Left ventricle myocardium inferior (tissue), 1 donor: ENCODE measurements around the gene C10orf53. TPM values are rescaled to one million over a fixed set of nuclear protein-coding genes. Genes with fewer than 3 reads are reported as not detected.

Source experiments
- DNase-seq: peaks from one replicate; pipeline ENCODE4 v3.0.0-alpha.2; 2020
- H3K27ac ChIP-seq: fragments of 200-600 bp; replicated peaks from 2 replicates; pipeline ENCODE4 v1.8.0; 2021
- H3K27me3 ChIP-seq: fragments of 200-600 bp; 2 replicates; pipeline ENCODE4 v1.8.0; 2021; ENCODE audit warnings: low read depth
- H3K36me3 ChIP-seq: fragments of 200-600 bp; 2 replicates; pipeline ENCODE4 v1.8.0; 2021
- H3K4me1 ChIP-seq: fragments of 200-600 bp; 2 replicates; pipeline ENCODE4 v1.8.0; 2021
- H3K4me3 ChIP-seq: fragments of 200-600 bp; 2 replicates; pipeline ENCODE4 v1.8.0; 2021; ENCODE audit warnings: mild to moderate bottlenecking, moderate library complexity
- H3K9me3 ChIP-seq: fragments of 200-600 bp; replicated peaks from 2 replicates; pipeline ENCODE4 v1.8.0; 2021
- intact Hi-C: fragments of 100-400 bp; cut with micrococcal nuclease; formaldehyde crosslinking; loops from one replicate; pipeline ENCODE4 v1.11.0; 2022
- total RNA-seq: library from RNA; stranded (reverse); fragmentation: NEBNext Ultra II Directional; extraction: Animal tissue kit (Norgen Biotek cat#: 25700); gene quantifications from one replicate; pipeline ENCODE4 v1.2.1, GENCODE V29; 2021
- TF ChIP-seq, protein P1 (sequence below): fragments of 200-600 bp; IDR thresholded peaks from 2 replicates; pipeline ENCODE4 v1.8.0; 2021; ENCODE audit warnings: antibody characterized with exemption, mild to moderate bottlenecking, borderline replicate concordance
- donor health status: DM: no; HTN: yes; CAD: no; lungs with severe emphysema.

The C10orf53 gene
- total RNA-seq, 1 donor from 2014 or later = not detected

DNA sequence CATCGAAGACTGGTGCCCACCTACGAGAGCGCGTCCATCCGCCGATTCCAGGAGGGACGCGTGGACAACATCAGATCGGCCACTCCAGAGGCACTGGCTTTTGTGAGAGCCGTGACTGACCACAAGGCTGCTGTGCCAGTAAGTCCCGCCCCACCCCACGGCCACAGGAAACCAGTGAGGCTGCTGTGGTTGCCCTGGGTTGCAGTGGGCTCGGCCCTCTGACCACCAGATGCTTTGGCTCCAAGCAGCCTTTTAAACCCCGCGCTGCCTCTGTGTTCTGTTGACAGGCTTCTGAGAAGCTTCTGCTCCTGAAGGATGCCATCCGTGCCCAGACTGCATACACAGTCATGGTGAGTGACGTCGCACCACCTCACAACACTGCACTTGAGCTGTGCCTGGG is 24.4 kb upstream of the C10orf53 start:
- intact Hi-C loops = no loop called here
- DNase-seq = no peak
- Histone ChIP-seq H3K36me3 (no peaks in the 10 kb centered on the region), H3K4me3 (no peak overlapping the region), H3K27ac (no peak overlapping the region), H3K27me3 (peaks cover 77% of the 10 kb centered on the region), H3K9me3 (peaks cover 22% of the 10 kb centered on the region), H3K4me1 (no peaks in the 10 kb centered on the region)
- TF ChIP-seq, protein P1, sequence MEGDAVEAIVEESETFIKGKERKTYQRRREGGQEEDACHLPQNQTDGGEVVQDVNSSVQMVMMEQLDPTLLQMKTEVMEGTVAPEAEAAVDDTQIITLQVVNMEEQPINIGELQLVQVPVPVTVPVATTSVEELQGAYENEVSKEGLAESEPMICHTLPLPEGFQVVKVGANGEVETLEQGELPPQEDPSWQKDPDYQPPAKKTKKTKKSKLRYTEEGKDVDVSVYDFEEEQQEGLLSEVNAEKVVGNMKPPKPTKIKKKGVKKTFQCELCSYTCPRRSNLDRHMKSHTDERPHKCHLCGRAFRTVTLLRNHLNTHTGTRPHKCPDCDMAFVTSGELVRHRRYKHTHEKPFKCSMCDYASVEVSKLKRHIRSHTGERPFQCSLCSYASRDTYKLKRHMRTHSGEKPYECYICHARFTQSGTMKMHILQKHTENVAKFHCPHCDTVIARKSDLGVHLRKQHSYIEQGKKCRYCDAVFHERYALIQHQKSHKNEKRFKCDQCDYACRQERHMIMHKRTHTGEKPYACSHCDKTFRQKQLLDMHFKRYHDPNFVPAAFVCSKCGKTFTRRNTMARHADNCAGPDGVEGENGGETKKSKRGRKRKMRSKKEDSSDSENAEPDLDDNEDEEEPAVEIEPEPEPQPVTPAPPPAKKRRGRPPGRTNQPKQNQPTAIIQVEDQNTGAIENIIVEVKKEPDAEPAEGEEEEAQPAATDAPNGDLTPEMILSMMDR = no peak

DNA sequence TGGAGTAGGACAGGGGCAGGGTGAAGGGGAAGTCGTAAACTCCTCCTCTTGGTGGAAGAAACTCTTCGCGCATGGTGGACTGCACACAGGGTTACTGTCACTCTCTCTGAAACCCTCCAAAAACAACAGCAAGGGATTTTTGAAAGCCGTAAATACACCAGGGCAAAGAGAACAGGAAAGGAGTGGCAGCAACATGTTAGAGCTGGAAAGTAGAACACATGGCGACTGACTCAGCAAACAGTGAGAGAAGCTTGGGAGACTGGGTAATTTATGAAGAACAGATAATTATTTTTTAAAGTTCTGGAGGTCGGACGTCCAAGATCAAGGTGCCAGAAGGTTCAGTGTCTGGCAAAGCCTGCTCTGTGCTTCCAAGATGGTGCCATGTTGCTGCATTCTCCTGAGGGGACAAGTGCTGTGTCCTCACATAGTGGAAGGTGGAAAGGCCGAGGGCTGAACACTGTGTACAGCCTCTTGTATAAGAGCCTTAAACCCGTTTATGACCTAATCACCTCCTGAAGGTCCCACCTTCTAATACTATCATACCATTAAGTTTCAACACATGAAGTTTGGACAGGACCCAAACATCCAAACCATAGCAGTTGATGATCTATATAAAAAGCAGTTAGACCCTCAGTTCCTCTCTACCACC is 22.5 kb upstream of the C10orf53 start:
- peaks cover 26% of the 10 kb centered on the region for H3K9me3 ChIP-seq
- intact Hi-C loops = no loop called here

DNA sequence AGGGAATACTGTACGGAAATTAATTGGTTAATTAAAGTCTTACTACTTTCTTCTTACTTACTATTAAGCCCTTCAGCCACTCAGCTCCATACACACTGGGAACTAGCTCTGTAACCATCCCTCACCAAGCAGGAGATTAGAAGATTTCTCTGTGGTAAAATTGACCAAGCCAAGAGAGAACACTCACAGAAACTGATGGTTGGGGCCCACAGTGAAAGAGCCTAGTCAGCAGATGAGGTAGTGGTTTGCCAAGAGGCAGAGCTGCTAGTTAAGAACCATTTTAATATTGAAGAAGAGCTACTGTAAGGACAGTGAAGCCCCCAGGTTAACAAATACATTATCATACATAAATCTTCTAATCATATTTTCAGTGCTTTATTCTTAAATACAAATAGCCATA is 21.8 kb upstream of the C10orf53 start:
- no peak overlapping the region for H3K27ac ChIP-seq
- no peak overlapping the region for H3K4me3 ChIP-seq
- H3K27me3 ChIP-seq = peaks cover 52% of the 10 kb centered on the region
- TF ChIP-seq, protein P1 = no peak
- intact Hi-C loops = no loop called here
- no peaks in the 10 kb centered on the region for H3K36me3 ChIP-seq
- H3K9me3 ChIP-seq = peaks cover 26% of the 10 kb centered on the region
- no peak for DNase-seq
- H3K4me1 ChIP-seq = no peaks in the 10 kb centered on the region

More for the DNA sequence above, 22.5 kb upstream of the C10orf53 start:
- no peak overlapping the region for H3K4me3 ChIP-seq
- no peak overlapping the region for H3K27ac ChIP-seq
- H3K36me3 ChIP-seq = no peaks in the 10 kb centered on the region
- TF ChIP-seq, protein P1 = no peak
- DNase-seq = no peak
- no peaks in the 10 kb centered on the region for H3K4me1 ChIP-seq
- peaks cover 59% of the 10 kb centered on the region for H3K27me3 ChIP-seq

GRCh38 chr10:49661140-49661856 is 18.2 kb upstream of the C10orf53 start:
- H3K4me1 ChIP-seq = no peaks in the 10 kb centered on the region
- TF ChIP-seq, protein P1 = no peak

GRCh38 chr10:49662169-49662830 is 17.2 kb upstream of the C10orf53 start:
- no peak for DNase-seq
- H3K27ac ChIP-seq = no peak overlapping the region
- H3K4me3 ChIP-seq = no peak overlapping the region
- peaks cover 46% of the 10 kb centered on the region for H3K27me3 ChIP-seq
- H3K9me3 ChIP-seq = peaks cover 26% of the 10 kb centered on the region
- no peaks in the 10 kb centered on the region for H3K4me1 ChIP-seq
- TF ChIP-seq, protein P1 = no peak
- intact Hi-C loops = no loop called here
- H3K36me3 ChIP-seq = no peaks in the 10 kb centered on the region

More at GRCh38 chr10:49661140-49661856, 18.2 kb upstream of the C10orf53 start:
- Histone ChIP-seq H3K9me3 (peaks cover 26% of the 10 kb centered on the region), H3K4me3 (no peak overlapping the region), H3K27ac (no peak overlapping the region), H3K36me3 (no peaks in the 10 kb centered on the region), H3K27me3 (peaks cover 46% of the 10 kb centered on the region)
- DNase-seq = no peak
- intact Hi-C loops = no loop called here
